Stimulated activated CD8-positive, alpha-beta memory T cell treated with anti-CD3 and anti-CD28 coated beads, Interleukin-4, amount 100 ng/mL, for 1 hour (primary cell): Measurements from ENCODE around the gene RASSF10.
"Not testable (repeated sequence)": the region's sequence is repeated elsewhere in the genome, so short reads cannot be mapped to it uniquely, and the experiment has no call there.

ENCODE experiments used
- DNase-seq, 2 donors: peaks; one replicate each; pipeline ENCODE4 v3.0.0-alpha.2; 2020; ENCODE audit warnings: low read depth in 2 of 2, low spot score in 1 of 2

Gene RASSF10

DNA sequence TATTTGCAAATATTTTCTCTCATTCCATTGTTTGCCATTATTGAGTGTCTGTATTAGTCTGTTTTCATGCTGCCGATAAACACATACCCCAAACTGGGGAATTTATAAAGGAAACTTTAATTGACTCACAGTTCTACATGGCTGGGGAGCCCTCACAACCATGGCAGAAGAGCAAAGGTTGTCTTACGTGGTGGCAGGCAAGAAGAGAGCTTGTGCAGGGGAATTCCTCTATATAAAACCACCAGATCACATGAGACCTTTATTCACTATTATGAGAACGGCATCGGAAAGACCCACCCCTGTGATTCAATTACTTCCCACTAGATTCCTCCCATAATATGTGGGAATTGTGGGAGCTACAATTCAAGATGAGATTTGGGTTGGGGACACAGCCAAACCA lies 10.2 kb downstream of the RASSF10 start:
- DNase-seq: no peak

DNA sequence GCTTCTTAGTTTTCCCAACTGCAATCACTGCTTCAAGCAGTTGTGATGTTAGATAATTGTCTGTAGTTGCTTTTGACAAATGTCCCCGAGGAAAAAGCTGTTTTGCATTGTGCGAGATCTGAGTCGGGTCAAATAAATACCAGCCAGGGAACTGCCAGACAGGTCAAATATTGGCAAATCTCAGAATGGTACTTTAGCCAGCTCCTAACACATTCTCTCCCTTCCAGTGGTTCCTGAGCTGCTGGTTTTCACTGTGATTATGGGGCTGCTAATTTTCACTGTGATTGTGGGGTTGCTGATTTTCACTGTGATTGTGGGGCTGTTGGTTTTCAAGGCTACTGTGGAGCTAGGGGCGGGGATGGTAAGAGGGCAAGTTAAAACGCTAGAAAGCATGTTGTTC lies 14.3 kb downstream of the RASSF10 start:
- no peak for DNase-seq

DNA sequence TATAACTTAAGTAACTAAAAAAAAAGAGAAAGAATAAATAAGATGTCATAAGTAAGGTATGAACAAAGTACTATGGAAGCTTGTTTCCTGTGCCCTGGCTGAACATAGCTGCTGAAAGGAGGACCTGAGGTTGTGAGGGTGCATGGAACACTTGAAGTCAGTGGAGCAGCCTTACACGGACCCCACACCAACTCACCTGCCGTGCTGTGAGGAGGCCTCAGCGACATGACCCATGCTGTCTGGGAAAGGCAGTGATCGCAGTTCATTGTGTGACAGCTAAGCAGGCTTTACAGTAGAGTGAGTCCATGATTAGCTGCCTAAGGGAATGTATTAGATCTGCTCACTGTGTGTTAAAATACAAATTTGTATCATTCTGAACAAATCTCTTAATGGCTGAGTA lies 17.6 kb downstream of the RASSF10 start:
- DNase-seq: no peak

DNA sequence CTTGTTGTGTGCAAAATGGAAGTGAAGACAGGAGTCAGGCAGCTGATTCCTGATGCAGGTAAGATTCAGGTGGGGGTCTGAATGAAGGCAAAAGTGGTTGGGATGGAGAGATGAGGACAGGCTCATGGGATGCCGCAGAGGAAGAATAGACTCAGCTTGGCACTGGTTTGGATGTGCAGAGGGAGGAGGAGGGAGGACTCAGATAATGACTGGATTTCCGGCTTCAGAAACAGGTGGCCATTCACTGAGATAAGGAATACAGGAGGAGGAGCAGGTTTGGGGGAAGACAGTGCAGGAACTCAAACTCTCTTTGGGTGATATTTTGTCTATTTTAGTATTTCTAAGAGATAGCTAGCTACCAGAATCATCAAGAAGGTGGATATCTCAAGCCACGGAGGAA lies 19.2 kb downstream of the RASSF10 start:
- no peak for DNase-seq

DNA sequence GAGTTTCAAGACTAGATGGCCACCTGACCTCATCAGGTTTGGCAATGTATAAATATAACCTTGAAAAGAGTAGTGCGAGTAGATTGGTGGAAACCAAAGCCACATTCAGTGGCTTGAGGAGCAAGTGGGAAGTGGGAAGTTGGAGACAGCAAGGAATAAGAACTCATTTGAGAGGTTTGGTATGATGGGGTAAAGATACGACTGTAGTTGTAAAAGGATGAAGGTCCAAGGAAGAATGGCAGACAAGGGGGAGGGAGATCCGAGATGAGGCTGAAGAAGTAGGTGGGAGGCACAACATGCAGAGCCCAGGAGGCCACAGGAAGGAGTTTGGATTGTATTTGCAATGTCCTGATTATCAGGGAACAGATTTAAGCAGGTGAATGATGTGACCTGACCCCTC lies 20.8 kb downstream of the RASSF10 start:
- no peak for DNase-seq

DNA sequence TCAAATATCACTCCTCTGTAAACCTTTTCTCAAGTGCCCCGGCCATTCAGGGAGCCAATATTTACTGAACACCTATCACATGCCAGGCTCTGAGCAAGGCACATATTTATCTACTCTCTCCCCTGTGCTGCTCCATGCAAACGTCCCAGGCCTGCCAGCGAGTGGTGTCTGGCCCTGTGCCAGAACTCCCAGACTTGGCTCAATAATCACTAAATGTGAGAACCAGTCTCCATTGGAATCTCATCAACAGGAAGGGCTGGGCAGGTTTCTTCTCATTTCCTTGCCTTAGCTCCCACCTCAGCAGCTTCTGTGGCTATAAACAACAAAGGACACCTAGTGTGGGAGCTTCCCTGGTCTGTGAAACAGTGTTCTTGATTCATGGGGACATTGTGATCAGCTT lies 21.7 kb downstream of the RASSF10 start:
- DNase-seq: no peak

DNA sequence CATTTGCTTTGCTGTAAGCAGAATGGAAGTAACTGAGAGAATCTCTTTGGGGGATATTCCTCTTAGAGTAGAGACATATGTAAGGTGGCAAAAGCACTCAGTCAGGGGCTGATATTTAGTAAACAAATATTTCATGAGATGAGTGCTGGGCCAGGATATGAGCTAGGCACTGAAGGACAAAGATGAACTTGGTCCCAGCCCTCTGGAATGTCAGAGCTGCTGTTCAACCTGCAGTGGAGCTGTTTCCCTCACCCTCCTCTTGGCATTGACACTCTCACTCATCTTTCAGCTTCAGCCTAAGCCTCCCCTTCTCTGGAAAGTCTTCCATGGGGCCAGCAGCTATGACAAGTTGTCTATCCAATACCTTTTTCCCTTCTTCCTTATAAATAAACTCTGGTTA lies 22.2 kb downstream of the RASSF10 start:
- no peak for DNase-seq

DNA sequence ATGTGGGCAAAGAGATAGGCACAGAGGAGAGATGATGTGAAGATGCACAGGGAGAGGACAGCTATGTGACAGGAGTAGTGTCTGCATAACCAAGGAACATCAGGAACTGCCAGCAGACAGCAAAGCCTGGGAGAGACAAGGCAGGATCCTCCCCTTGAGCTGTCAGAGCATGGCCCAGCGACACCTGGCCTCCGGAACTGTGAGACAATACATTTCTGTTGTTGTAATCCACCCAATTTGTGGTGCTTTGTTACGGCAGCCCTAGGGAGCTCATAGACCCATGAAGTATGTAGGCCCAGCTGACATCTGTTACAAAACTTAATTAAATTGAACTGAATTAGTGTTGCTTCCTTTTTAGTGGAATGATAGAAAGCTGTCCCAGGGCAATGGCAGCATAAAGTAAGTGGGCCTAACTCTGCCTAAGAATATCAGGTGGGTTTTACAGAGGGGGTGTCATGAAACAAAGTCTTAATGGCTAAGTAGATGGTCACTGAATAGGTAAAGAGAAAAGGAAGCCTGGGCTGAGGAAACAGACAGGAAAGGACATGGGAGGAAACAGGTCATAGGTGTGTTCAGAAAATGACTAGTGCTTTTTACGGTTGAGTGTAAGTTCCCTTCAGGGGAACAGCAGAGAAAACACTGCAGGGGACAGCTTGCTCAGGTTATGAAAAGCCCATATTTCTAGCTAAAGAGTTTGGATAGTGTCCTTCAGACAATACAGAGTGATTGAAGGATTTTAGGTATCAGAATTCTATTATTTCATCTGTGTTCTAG lies 24.8 kb downstream of the RASSF10 start:
- DNase-seq: no peak

DNA sequence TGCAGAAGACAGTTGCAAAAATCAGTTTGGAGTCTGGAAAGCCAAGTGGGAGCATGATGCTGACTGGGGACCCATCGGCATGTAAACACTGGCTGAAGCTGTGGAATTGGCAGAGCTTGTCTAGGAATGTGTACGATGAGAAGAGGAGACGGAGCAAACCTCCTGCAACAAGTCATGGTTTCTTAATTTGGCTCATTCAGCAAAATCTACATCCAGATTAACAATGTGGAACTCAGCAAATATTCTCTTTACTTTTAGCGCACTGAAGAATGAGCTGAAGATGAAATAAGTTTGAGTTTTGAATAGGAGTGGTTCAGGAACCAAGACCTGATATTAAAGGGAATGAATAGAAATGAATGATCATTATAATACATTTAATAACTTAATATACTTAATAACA lies 26.6 kb downstream of the RASSF10 start:
- no peak for DNase-seq

DNA sequence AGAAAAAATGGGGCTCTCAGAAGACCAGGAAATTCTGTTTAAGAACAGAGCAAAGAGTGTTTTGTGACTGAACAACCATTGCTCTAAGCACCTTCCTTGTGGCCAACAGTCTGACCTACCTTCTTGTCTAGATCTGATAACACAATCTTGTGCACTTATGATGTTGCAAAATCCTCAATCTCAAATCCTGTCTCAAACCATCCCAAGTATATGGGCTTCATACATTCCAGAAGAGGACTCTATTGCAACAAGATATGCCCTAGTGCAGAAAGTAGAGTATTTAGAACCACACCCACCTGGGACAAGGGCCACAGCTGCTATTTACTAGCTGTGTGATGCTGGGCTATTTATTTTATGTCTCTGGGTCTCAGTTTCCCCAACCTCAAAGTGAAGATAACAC lies 27.1 kb downstream of the RASSF10 start:
- no peak for DNase-seq

DNA sequence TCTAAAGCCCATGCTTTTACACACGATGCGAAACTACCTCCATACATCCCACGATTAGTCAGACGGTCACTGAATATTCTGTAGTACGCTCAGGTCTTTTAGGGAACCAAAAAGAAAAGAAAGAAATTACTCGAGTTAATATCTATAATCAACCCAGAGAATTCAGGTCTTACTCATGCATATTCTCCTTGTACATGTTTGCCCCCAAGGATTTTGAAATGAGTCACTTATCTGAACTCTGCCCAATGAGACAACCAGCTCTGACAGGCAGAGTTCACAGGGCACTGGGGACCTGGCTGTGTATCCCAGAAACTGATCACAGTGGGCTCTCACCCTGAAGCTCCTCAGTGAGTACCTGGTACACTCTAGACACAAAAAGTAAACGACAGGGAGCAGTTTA lies 29.2 kb downstream of the RASSF10 start:
- DNase-seq: no peak

DNA sequence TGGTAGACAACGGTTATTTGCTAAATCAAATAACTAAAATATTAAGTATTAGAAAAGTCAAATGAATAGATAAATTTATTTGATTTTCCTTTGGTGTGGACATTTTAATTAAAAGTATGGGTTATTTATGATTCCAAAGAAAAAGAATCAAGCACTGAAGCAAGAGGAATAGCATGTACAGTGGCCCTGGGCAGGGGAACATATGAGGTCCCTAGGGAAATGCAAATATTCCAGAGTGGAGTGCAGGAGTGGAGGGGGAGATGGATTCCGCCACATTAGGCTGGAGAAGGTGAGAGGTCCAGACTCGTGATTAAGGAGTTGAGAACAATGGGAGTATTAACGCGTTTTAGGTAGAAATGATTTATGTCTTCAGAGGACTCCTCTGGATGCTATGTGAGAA lies 30.0 kb downstream of the RASSF10 start:
- no peak for DNase-seq

DNA sequence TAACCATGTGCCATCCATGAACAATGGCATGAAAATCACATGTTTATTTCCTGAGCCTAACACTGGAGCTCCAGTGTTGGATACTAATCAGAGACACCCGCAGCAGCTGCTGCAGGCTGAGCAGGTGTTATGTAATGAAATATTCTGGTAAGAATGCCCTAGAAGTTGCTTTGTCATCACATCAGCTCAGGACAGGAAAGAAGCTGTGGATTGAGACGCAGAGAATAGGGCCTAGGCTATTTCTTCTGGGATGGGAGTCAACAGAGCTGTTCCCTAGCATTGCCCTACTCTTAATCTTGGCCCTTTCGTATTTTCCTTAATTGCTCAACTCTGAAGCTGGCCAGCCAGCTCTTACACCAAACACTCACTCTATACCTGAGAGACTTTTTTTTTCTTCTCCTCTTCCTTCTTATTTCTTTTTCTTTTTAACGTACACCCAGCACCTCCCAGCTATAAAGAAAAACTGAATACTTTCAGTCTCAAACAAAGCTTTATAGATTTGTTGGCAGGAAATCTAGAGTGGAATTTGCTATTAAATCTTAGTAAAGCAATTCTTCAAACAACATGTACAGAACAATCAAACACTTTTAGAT lies 31.9 kb downstream of the RASSF10 start:
- no peak for DNase-seq

DNA sequence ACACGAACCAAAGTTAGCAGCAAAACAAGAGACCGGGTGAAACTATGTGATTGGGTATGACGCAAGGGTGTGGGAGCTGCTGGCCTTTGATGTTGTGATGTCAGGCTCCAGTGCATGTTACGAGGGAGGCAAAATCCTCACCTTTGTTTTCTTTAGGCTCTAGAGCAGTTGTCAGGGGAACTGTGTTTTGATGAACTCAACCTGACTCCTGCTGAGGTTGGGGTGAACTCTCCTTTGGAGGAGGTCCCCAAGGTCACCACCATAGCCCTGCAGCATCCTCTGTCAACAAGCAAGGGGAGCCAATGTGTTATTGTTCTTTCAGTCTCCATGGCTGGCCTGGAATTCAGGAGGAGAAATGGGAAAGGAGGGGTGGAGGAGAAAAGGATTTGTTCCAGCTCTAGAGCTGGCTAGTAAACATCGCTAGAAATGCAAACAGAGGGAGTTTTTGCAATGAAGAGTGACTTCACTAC lies 33.8 kb downstream of the RASSF10 start:
- DNase-seq: no peak

DNA sequence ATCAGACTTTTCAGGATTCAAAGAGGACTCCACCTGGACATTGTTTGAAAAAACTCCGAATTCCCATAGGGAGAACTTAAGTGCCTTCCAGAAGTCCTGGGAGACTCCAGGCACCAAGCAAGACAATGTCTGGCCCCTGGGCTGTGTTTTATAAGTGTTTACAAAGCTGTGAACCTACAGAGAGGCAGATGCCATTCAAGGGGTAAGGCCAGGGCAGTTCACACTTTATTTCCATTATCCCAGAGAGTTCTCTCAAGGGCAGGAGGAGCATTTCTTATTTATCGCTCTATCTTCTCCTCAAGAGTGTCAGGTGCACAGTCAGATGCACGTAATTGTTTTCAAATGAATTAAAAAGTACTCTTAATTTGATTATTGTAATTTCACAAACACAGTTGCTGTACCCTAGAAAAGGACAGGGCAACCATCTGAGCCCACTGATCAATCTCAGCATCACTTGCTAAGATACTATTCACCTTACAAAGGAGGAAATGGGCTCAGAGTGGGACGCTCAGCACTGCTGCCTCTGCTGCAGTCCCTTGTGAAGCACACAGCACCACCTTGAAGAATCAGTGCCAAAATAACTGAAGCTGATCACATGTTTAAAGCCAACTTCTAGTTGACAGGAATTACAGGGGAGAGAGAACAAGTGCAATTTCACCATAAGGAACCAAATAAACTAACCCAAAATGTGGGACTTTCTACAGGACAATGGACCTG lies 35.0 kb downstream of the RASSF10 start:
- DNase-seq: no peak

DNA sequence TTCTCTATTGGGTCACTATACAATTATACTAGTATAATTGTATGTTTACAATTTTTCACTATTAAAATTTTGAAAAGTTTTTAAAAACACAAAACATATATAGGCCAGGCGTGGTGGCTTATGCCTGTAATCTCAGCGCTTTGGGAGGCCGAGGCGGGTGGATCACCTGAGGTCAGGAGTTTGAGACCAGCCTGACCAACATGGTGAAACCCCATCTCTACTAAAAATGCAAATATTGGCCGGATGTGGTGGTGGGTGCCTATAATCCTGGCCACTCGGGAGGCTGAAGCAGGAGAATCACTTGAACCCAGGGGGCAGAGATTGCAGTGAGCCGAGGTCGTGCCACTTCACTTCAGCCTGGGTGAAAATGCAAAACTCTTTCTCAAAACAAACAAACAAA lies 36.0 kb downstream of the RASSF10 start:
- DNase-seq: not testable (repeated sequence)

DNA sequence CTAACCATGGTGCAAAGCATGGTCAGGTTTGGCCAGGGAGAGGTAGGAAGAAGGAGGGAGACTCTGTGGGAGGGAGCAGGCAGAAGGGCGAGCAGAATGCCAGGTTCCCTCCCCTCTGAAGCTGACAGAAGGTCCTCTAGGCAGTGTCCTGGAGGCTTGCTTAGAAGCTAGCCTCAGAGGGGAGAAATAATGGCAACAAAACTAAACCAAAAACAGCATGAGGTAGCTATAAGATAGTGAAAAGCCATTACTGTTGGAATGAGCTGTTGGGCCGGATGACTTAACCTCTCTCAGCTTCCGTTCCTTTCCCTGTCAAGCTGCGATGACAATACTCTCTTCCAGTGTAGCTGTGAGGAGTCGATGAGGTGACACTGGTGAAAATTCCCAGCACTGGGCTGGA lies 36.6 kb downstream of the RASSF10 start:
- DNase-seq: no peak

DNA sequence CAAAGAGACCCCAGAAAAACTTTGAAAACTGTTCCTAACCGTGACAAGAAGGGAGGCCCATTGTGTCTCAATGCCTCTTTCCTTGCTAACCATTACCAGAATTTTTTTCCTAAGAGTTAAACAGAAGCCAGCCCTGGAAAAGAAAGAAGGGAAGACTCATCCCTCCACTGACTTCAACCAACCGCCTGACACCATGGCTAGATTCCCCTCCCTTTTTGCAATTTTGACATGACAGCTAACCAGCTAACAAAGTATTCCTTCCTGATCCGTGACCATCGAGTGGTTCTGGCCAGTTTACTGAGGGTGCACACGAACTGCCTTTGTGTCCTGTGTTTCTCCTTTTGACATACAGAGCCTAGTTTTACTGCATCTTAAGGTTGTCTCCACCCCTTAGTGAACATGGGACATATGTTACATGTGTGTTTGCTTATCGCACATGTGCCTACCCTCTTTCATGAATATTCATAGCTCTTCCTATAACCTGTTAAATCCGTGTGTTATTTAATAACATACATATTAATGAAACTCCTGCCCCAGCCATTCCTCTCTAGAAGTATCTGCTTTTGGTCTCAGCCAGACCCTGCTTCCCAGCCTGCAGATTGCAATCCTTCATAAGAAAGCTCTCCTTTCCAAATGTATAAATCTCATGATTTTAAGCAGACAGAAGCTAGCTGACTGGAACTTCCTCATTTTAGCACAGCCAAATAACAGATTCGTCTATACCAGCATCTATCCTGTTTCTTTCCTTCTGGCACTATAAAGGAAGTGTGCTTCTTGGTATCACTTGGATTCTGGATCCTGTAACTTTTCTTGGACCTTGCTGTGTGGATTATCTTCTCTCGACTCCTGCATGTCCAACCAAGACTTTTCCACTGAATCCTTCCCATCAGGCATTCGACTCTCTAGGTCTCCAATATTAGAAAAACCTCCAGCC lies 37.8 kb downstream of the RASSF10 start:
- no peak for DNase-seq

DNA sequence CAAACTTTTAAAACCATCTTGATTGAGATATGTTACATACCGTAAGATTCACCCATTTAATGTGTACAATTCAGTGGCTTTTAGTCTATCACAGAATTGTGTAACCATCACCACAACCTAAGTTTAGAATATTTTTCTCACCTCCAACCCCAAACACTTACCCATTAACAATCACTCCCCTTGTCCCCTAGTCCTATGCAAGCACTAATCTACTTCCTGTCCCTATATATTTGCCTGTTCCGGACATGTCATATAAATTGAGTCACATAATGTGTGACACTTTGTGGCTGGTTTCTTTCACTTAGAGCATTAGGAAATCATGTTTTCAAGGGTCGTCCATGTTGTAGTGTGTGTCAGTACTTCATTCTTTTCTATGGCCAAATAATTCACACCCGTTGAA lies 38.8 kb downstream of the RASSF10 start:
- no peak for DNase-seq

DNA sequence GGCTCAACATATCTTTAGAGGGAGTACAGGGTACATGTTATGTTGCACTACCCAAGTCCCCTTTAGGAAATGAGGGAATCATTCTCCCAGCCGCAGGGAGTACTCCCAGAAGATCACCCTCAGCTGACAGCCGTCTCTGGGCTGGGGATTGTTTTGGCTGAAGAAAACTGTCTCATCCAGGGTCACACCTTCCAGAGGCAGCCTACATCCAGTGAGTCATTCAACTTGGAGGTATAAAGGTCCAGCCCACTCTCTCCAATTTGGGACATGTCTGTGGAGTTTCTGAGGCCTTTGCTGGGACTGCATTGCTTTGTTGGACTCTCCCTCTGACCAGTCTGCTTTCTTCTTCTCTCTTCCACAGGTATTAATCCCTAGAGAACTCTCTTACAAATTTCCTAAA lies 42.1 kb downstream of the RASSF10 start:
- DNase-seq: no peak

DNA sequence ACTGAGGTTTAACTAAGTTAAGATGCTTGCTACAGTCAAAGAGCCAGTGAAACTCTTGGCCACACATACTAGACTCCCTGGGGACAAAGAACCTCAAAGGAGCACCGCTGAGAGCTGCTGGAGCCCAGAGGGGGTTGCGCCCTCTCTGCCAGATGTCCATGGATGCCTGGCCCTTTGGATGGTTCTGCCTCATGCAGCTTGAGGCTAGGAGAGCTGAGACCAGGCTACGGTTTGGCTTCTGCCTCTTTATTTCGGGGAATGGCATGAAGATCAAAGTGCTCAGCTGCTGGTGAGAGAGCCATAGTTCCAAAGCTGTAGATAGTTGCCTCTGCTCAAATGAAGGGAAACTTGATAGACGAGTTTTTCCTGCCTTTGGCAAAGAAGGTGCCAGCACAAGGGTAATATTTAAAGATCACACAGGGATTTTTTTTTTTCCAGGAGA lies 43.0 kb downstream of the RASSF10 start:
- DNase-seq: no peak
